B cell (primary cell): ENCODE measurements around the gene RIPK3. TPM values are rescaled to one million over a fixed set of nuclear protein-coding genes. Genes with fewer than 3 reads are reported as not detected.

Source experiments
- ATAC-seq: fragments of 200-7000 bp; cut with Tn5 transposase; one replicate; pipeline ENCODE4 v1.10.0; 2021; ENCODE audit warnings: low read depth, mild to moderate bottlenecking, moderate number of reproducible peaks, moderate library complexity
- CTCF ChIA-PET: fragments of 350-600 bp; sonication (Branson Sonifier 250); formaldehyde crosslinking; loops from one replicate; lab custom pipeline; 2021; ENCODE audit warnings: antibody characterized with exemption, inconsistent platforms; lab: Charles Lee
- POLR2A ChIA-PET: fragments of 350-600 bp; sonication (Branson Sonifier 250); formaldehyde crosslinking; loops from one replicate; lab custom pipeline; 2021; ENCODE audit warnings: antibody characterized with exemption; lab: Charles Lee
- DNase-seq: peaks from one replicate; pipeline ENCODE4 v3.0.0; 2013
- H2AFZ ChIP-seq: 2 replicates; pipeline ENCODE4 v1.6.1; 2012; ENCODE audit warnings: mild to moderate bottlenecking, low read depth, low read length; ENCODE audit not compliant: insufficient read depth, poor library complexity, severe bottlenecking
- H3K27ac ChIP-seq, 2 donors: 1 replicate in 1 of 2; 2 replicates in 1 of 2; pipeline ENCODE4 v1.5.1; 2012 to 2013; ENCODE audit warnings: low read length in 2 of 2, mild to moderate bottlenecking in 2 of 2, moderate library complexity in 1 of 2
- H3K27me3 ChIP-seq, 4 experiments: fragments of 200-600 bp in 1 of 4; sonication (generic) in 1 of 4; replicated peaks in 1 of 4; 1 replicate in 2 of 4; 2 replicates in 2 of 4; pipeline versions ENCODE4 v1.6.1 to v1.7.0; 2013 to 2016; ENCODE audit warnings: low read length in 3 of 4, mild to moderate bottlenecking in 2 of 4, mixed read lengths in 1 of 4, moderate library complexity in 1 of 4; ENCODE audit not compliant: insufficient read depth in 4 of 4, control insufficient read depth in 3 of 4; ENCODE audit errors: control extremely low read depth in 1 of 4
- H3K36me3 ChIP-seq, 2 experiments: replicated peaks in 1 of 2; 1 replicate in 1 of 2; 2 replicates in 1 of 2; pipeline versions ENCODE4 v1.6.1 to v1.7.1; 2013; ENCODE audit warnings: low read length in 1 of 2; ENCODE audit not compliant: insufficient read depth in 2 of 2, control insufficient read depth in 1 of 2; ENCODE audit errors: control extremely low read depth in 1 of 2, extremely low read depth in 1 of 2
- H3K4me1 ChIP-seq, 2 donors: fragments of 200-600 bp in 1 of 2; sonication (generic) in 1 of 2; 1 replicate in 1 of 2; 2 replicates in 1 of 2; pipeline versions ENCODE4 v1.5.1 to v1.6.1; 2013 to 2017; ENCODE audit warnings: low read length in 2 of 2; ENCODE audit not compliant: control insufficient read depth in 2 of 2, insufficient read depth in 2 of 2
- H3K4me2 ChIP-seq: replicated peaks from 2 replicates; pipeline ENCODE3; 2012; ENCODE audit warnings: mild to moderate bottlenecking, low read depth, low read length; ENCODE audit not compliant: poor library complexity, severe bottlenecking
- H3K4me3 ChIP-seq, 5 experiments: fragments of 200-600 bp in 1 of 5; sonication (generic) in 1 of 5; 1 replicate in 3 of 5; 2 replicates in 2 of 5; pipeline versions ENCODE4 v1.5.1 to v1.7.0; 2011 to 2016; ENCODE audit warnings: low read length in 4 of 5, mild to moderate bottlenecking in 4 of 5, low read depth in 2 of 5, control low read depth in 1 of 5, moderate library complexity in 1 of 5; ENCODE audit not compliant: insufficient read depth in 1 of 5; ENCODE audit errors: control extremely low read depth in 1 of 5, extremely low read depth in 1 of 5
- H3K79me2 ChIP-seq: fragments of 200-600 bp; sonication (generic); one replicate; pipeline ENCODE4 v1.6.0; 2016; ENCODE audit warnings: low read length; ENCODE audit not compliant: control insufficient read depth, insufficient read depth
- H3K9ac ChIP-seq: fragments of 200-600 bp; sonication (generic); 2 replicates; pipeline ENCODE4 v1.6.1; 2017; ENCODE audit warnings: mild to moderate bottlenecking, low read length, moderate library complexity
- H3K9me3 ChIP-seq, 3 donors: one replicate each; pipeline versions ENCODE4 v1.6.1 to v1.7.1; 2013; ENCODE audit warnings: low read length in 2 of 3; ENCODE audit not compliant: control insufficient read depth in 2 of 3, insufficient read depth in 1 of 3; ENCODE audit errors: control extremely low read depth in 1 of 3
- H4K20me1 ChIP-seq: 2 replicates; pipeline ENCODE4 v1.6.0; 2012; ENCODE audit warnings: mild to moderate bottlenecking, low read length; ENCODE audit not compliant: insufficient read depth, control insufficient read depth, poor library complexity, severe bottlenecking
- H3K27ac Mint-ChIP-seq: one replicate; pipeline ENCODE4 v1.8.0; 2021; ENCODE audit warnings: mixed read lengths
- H3K27me3 Mint-ChIP-seq: one replicate; pipeline ENCODE4 v1.8.0; 2021; ENCODE audit warnings: mixed read lengths
- H3K4me1 Mint-ChIP-seq: one replicate; pipeline ENCODE4 v1.8.0; 2021; ENCODE audit warnings: mixed read lengths
- H3K4me3 Mint-ChIP-seq: one replicate; pipeline ENCODE4 v1.8.0; 2021; ENCODE audit warnings: mixed read lengths
- H3K9me3 Mint-ChIP-seq: one replicate; pipeline ENCODE4 v1.8.0; 2022; ENCODE audit warnings: mixed read lengths; ENCODE audit not compliant: insufficient read depth
- EZH2 ChIP-seq: IDR thresholded peaks from 2 replicates; pipeline ENCODE4 v1.6.1; 2012; ENCODE audit warnings: borderline replicate concordance, low read depth, mild to moderate bottlenecking, moderate library complexity, low read length; ENCODE audit not compliant: insufficient read depth, poor library complexity, severe bottlenecking
- WGBS: methylation state at CpG from one replicate; pipeline ENCODE4 v1.1.5; 2013; ENCODE audit warnings: missing lambda C conversion rate; ENCODE audit not compliant: insufficient coverage; 5-methylcytosine and 5-hydroxymethylcytosine counted together
- intact Hi-C: fragments of 100-400 bp; cut with micrococcal nuclease; formaldehyde crosslinking; loops from one replicate; pipeline ENCODE4 v1.10.0; 2022
- polyA plus RNA-seq: library from polyadenylated mRNA; depleted of rRNA; stranded (reverse); fragments of >200 nt; gene quantifications from 2 replicates; pipeline ENCODE4 v1.2.3, GENCODE V29; 2012
- total RNA-seq, 2 donors: library from RNA; stranded (reverse); fragments of 120-200 nt in 1 of 2; gene quantifications; 1 replicate in 1 of 2; 2 replicates in 1 of 2; pipeline versions ENCODE4 v1.2.3 to v1.2.4, GENCODE V29; 2013 to 2022
- TF ChIP-seq, protein P1 (sequence below): fragments of 200-600 bp; IDR thresholded peaks from one replicate; pipeline ENCODE4 v1.8.0; 2022; ENCODE audit warnings: antibody characterized with exemption, mild to moderate bottlenecking

The RIPK3 gene
- total and polyA plus RNA-seq, 2 donors (not counting 1 experiment from before 2014, with no cell fraction given), result 65.5 to 77.6 TPM

GRCh38 chr14:24296341-24297157 lies 43.2 kb downstream of the RIPK3 start:
- Histone ChIP-seq H3K4me2 (peak overlapping the region; percentile 17), H3K36me3 (peaks cover 4 to 38% of the 10 kb centered on the region in 2 experiments), H3K9ac (no peak overlapping the region), H3K4me3 (no peak overlapping the region), H3K79me2 (peaks cover 44% of the 10 kb centered on the region), H3K27me3 (no peaks in the 10 kb centered on the region), H2AFZ (no peak overlapping the region), H3K27ac (peak overlapping the region; percentile 42 to 76), H3K9me3 (no peaks in the 10 kb centered on the region), H3K4me1 (peaks cover 30 to 41% of the 10 kb centered on the region in 2 donors), H4K20me1 (peaks cover 6% of the 10 kb centered on the region)
- peak; percentile 64 for ATAC-seq
- Mint-ChIP-seq H3K27ac (peak overlapping the region; percentile 85), H3K4me3 (peak overlapping the region; percentile 44), H3K4me1 (peaks cover 46% of the 10 kb centered on the region), H3K27me3 (no peaks in the 10 kb centered on the region), H3K9me3 (no peaks in the 10 kb centered on the region)
- intact Hi-C loops, result loop anchor here (1.0 to 5.0 kb wide), 6 partner anchors 17 to 182 kb away; partner anchors contain the start of genes DCAF11, MDP1, NRL and RABGGTA
- 88% methylated on average over 8 of the region's 12 CpGs for WGBS
- TF ChIP-seq EZH2, result no peak
- TF ChIP-seq, protein P1, sequence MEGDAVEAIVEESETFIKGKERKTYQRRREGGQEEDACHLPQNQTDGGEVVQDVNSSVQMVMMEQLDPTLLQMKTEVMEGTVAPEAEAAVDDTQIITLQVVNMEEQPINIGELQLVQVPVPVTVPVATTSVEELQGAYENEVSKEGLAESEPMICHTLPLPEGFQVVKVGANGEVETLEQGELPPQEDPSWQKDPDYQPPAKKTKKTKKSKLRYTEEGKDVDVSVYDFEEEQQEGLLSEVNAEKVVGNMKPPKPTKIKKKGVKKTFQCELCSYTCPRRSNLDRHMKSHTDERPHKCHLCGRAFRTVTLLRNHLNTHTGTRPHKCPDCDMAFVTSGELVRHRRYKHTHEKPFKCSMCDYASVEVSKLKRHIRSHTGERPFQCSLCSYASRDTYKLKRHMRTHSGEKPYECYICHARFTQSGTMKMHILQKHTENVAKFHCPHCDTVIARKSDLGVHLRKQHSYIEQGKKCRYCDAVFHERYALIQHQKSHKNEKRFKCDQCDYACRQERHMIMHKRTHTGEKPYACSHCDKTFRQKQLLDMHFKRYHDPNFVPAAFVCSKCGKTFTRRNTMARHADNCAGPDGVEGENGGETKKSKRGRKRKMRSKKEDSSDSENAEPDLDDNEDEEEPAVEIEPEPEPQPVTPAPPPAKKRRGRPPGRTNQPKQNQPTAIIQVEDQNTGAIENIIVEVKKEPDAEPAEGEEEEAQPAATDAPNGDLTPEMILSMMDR, result peak; percentile 83
- CTCF ChIA-PET, result interaction anchor here (0.7 to 10.9 kb wide), 27 partner anchors 7 to 238 kb away, joined by 3 to 254 read pairs (median 7); partner anchors contain the start of genes CHMP4A, CIDEB, DCAF11 and IPO4
- POLR2A ChIA-PET, result interaction anchor here (1.1 to 4.1 kb wide), 6 partner anchors 9 to 54 kb away, joined by 3 to 47 read pairs (median 4); partner anchors contain the start of genes LTB4R, LTB4R2, RABGGTA and TINF2
- peak; percentile 86 for DNase-seq

- ChIA-PET POLR2A (no interaction called here), CTCF (interaction anchor here (1.4 to 5.1 kb wide), 6 partner anchors 12 to 51 kb away, joined by 7 to 41 read pairs (median 12); partner anchors contain the start of genes CIDEB, LTB4R2, RABGGTA and TINF2)
- H3K27me3 Mint-ChIP-seq, result no peaks in the 10 kb centered on the region
- no peak overlapping the region for H3K27ac Mint-ChIP-seq
- H3K9me3 Mint-ChIP-seq, result no peaks in the 10 kb centered on the region
- H3K4me3 ChIP-seq, result no peak overlapping the region
- DNase-seq, result no peak
- peaks cover 13 to 58% of the 10 kb centered on the region in 2 experiments for H3K36me3 ChIP-seq
- ATAC-seq, result no peak
- no peaks in the 10 kb centered on the region for H4K20me1 ChIP-seq
- peaks cover 24 to 38% of the 10 kb centered on the region in 2 donors for H3K4me1 ChIP-seq
- H3K4me2 ChIP-seq, result no peak overlapping the region
- no peak overlapping the region for H3K27ac ChIP-seq
- H3K9ac ChIP-seq, result no peak overlapping the region
- no peak overlapping the region for H3K4me3 Mint-ChIP-seq
- intact Hi-C loops, result no loop called here
- TF ChIP-seq, protein P1, result no peak
- no peak for TF ChIP-seq EZH2
- H3K79me2 ChIP-seq, result peaks cover 17% of the 10 kb centered on the region
- peaks cover 33% of the 10 kb centered on the region for H3K4me1 Mint-ChIP-seq
- no peaks in the 10 kb centered on the region for H3K27me3 ChIP-seq
- H2AFZ ChIP-seq, result no peak overlapping the region
- H3K9me3 ChIP-seq, result no peaks in the 10 kb centered on the region
- no CpG with 5 or more reads among the region's 2 CpGs for WGBS
These were observed 46.3 kb downstream of the RIPK3 start for GRCh38 chr14:24293525-24293924.
